Measurements from ENCODE around the gene CMIP. TPM values are rescaled to one million over a fixed set of nuclear protein-coding genes. Genes with fewer than 3 reads are reported as not detected.

Gene CMIP
- total and polyA plus RNA-seq, 10 of the 15 experiments (the other 5 are each of a cell fraction or from before 2014, with no cell fraction given), result 1.2 to 43.2 (median 4.4) TPM

DNA sequence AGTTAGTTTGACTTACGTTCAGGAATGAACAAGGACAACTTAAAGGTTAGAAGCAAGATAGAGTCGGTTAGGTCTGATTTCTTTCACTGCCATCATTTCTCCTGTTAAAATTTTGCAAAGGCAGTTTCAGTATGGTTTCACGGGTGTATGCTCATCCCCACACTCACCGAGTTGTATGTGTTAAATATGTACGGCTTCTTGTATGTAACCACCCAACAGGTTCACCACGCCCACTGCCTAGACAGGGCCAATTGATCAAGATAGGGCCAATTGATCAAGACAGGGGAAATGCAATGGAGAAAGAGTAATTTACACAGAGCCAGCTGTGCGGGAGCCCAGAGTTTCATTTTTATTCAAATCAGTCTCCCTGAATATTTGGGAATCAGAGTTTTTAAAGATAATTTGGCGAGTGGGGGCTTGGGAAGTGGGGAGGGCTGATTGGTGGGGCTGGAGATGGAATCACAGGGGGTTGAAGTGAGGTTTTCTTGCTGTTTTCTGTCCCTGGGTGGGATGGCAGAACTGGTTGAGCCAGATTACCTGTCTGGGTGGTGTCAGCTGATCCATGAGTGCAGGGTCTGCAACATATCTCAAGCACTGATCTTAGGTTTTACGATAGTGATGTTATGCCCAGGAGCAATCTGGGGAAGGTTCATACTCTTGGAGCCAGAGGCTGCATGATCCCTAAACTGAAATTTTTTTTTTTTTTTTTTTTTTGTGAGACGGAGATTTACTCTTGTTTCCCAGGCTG, 272.0 kb downstream of the CMIP start (continued):
- TF ChIP-seq BCL3 (IDR thresholded peaks at IDR 0.05; ENCODE audit: borderline replicate concordance, insufficient read depth, low read depth, low read length, poor library complexity, severe bottlenecking) (no peak), SIX5 (IDR thresholded peaks at IDR 0.05; ENCODE audit: low read depth, low read length, severe bottlenecking) (no peak), CHD4 (IDR thresholded peaks at IDR 0.05) (no peak), SMARCA5 (IDR thresholded peaks at IDR 0.05) (no peak), ESRRA (IDR thresholded peaks at IDR 0.05; ENCODE audit: low read length) (no peak), ZBED1 (IDR thresholded peaks at IDR 0.05; ENCODE audit: borderline replicate concordance) (no peak), GATAD2B (conservative IDR thresholded peaks at IDR 0.05; ENCODE audit: low read depth) (no peak), ELK1 (IDR thresholded peaks at IDR 0.05; ENCODE audit: low read depth, low read length) (no peak), PKNOX1 (IDR thresholded peaks at IDR 0.05) (0 out of 2 replicates have a peak, but pooled peaks have one; percentile 19), ATF3 (IDR thresholded peaks at IDR 0.05; ENCODE audit: borderline replicate concordance, extremely low read depth, low read depth, low read length) (no peak), POLR2AphosphoS2 (IDR thresholded peaks at IDR 0.05; ENCODE audit: low read depth, low read length) (no peak), HDAC2 (IDR thresholded peaks at IDR 0.05) (no peak), CBFB (IDR thresholded peaks at IDR 0.05; ENCODE audit: low read depth) (no peak), KDM1A (IDR thresholded peaks at IDR 0.05; ENCODE audit: borderline replicate concordance) (no peak), RELB (IDR thresholded peaks at IDR 0.05; ENCODE audit: low read depth) (0 out of 2 replicates have a peak, but pooled peaks have one; percentile 7), TCF12 (IDR thresholded peaks at IDR 0.05; ENCODE audit: low read depth, low read length) (no peak), KLF5 (IDR thresholded peaks at IDR 0.05; ENCODE audit: partially characterized antibody) (peak; percentile 34), DPF2 (IDR thresholded peaks at IDR 0.05) (no peak), CBX5 (IDR thresholded peaks at IDR 0.05; ENCODE audit: low read depth) (no peak), ZNF24 (IDR thresholded peaks at IDR 0.05) (no peak), BMI1 (IDR thresholded peaks at IDR 0.05; ENCODE audit: borderline replicate concordance) (no peak), IKZF2 (IDR thresholded peaks at IDR 0.05) (peak in 1 of 2 experiments; percentile 27; a peak in 1 of 4 replicates)
- TF ChIP-seq, protein P1, sequence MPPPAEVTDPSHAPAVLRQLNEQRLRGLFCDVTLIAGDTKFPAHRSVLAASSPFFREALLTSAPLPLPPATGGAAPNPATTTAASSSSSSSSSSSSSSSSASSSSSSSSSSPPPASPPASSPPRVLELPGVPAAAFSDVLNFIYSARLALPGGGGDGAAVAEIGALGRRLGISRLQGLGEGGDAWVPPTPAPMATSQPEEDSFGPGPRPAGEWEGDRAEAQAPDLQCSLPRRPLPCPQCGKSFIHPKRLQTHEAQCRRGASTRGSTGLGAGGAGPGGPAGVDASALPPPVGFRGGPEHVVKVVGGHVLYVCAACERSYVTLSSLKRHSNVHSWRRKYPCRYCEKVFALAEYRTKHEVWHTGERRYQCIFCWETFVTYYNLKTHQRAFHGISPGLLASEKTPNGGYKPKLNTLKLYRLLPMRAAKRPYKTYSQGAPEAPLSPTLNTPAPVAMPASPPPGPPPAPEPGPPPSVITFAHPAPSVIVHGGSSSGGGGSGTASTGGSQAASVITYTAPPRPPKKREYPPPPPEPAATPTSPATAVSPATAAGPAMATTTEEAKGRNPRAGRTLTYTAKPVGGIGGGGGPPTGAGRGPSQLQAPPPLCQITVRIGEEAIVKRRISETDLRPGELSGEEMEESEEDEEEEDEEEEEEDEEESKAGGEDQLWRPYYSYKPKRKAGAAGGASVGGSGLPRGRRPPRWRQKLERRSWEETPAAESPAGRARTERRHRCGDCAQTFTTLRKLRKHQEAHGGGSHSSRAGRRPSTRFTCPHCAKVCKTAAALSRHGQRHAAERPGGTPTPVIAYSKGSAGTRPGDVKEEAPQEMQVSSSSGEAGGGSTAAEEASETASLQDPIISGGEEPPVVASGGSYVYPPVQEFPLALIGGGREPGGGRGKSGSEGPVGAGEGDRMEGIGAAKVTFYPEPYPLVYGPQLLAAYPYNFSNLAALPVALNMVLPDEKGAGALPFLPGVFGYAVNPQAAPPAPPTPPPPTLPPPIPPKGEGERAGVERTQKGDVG (CRISPR knock-in tag; IDR thresholded peaks at IDR 0.05), result no peak

Data from GM12878 (cell line).